Calu3 (cell line): ENCODE measurements around the gene NOCT. TPM values are rescaled to one million over a fixed set of nuclear protein-coding genes. Genes with fewer than 3 reads are reported as not detected.
"Not testable (repeated sequence)": the region's sequence is repeated elsewhere in the genome, so short reads cannot be mapped to it uniquely, and the experiment has no call there.

Experiments used
- BruUV-seq: library from RNA; stranded (reverse); fragments of 400-500 nt; replicated peaks from 2 replicates; lab custom pipeline; 2021; lab: Mats Ljungman, UMichigan
- CTCF ChIA-PET: fragments of 300-600 bp; sonication (Branson Sonifier 250); formaldehyde crosslinking; loops from one replicate; lab custom pipeline; 2022; ENCODE audit warnings: antibody characterized with exemption; lab: Charles Lee
- DNase-seq: peaks from one replicate; pipeline ENCODE4 v3.0.0; 2022
- H3K27ac Mint-ChIP-seq: one replicate; pipeline ENCODE4 v1.8.0; 2022; ENCODE audit warnings: mixed read lengths; ENCODE audit not compliant: unreplicated experiment
- H3K27me3 Mint-ChIP-seq: one replicate; pipeline ENCODE4 v1.8.0; 2022; ENCODE audit warnings: mixed read lengths; ENCODE audit not compliant: unreplicated experiment
- H3K36me3 Mint-ChIP-seq: one replicate; pipeline ENCODE4 v1.8.0; 2022; ENCODE audit warnings: mild to moderate bottlenecking, moderate library complexity, mixed read lengths; ENCODE audit not compliant: insufficient read depth, unreplicated experiment
- H3K4me1 Mint-ChIP-seq: one replicate; pipeline ENCODE4 v1.8.0; 2022; ENCODE audit warnings: mild to moderate bottlenecking, low read depth, mixed read lengths; ENCODE audit not compliant: unreplicated experiment
- H3K4me3 Mint-ChIP-seq: one replicate; pipeline ENCODE4 v1.8.0; 2022; ENCODE audit warnings: mild to moderate bottlenecking, low read depth, moderate library complexity, mixed read lengths; ENCODE audit not compliant: unreplicated experiment
- H3K9me3 Mint-ChIP-seq: one replicate; pipeline ENCODE4 v1.8.0; 2022; ENCODE audit warnings: low read depth, mixed read lengths; ENCODE audit not compliant: unreplicated experiment
- intact Hi-C: fragments of 100-400 bp; cut with micrococcal nuclease; formaldehyde crosslinking; loops from one replicate; pipeline ENCODE4 v1.10.0; 2022; ENCODE audit not compliant: unreplicated experiment
- total RNA-seq: library from RNA; stranded (reverse); gene quantifications from 2 replicates; pipeline ENCODE4 v1.2.3, GENCODE V29; 2022
- TF ChIP-seq, protein P1 (sequence below): fragments of 200-600 bp; IDR thresholded peaks from one replicate; pipeline ENCODE4 v1.8.0; 2022; ENCODE audit warnings: antibody characterized with exemption; ENCODE audit not compliant: unreplicated experiment

The NOCT gene
- total RNA-seq, 1 experiment from 2014 or later: 11.4 TPM

DNA sequence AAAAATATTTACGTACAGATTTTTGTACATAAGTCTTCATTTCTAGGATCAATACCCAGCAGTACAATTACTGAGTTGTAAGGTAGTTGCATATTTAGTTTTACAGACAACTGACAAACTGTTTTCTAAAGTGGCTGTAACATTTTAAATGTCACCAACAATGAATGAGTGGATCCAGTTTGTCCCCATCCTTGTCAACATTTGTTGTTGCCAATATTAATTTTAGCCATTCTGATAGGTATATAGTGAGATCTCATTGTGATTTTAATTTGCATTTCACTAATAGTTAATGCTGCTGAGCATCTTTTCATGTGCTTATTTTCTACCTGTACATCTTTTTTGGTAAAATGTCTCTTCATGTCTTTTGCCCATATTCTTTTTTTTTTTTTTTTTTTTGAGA is 30.9 kb upstream of the NOCT start:
- Mint-ChIP-seq H3K4me1 (peaks cover 12% of the 10 kb centered on the region), H3K9me3 (no peaks in the 10 kb centered on the region), H3K4me3 (no peak overlapping the region), H3K27me3 (no peaks in the 10 kb centered on the region), H3K36me3 (no peaks in the 10 kb centered on the region), H3K27ac (no peak overlapping the region)
- no peak for DNase-seq
- TF ChIP-seq, protein P1, sequence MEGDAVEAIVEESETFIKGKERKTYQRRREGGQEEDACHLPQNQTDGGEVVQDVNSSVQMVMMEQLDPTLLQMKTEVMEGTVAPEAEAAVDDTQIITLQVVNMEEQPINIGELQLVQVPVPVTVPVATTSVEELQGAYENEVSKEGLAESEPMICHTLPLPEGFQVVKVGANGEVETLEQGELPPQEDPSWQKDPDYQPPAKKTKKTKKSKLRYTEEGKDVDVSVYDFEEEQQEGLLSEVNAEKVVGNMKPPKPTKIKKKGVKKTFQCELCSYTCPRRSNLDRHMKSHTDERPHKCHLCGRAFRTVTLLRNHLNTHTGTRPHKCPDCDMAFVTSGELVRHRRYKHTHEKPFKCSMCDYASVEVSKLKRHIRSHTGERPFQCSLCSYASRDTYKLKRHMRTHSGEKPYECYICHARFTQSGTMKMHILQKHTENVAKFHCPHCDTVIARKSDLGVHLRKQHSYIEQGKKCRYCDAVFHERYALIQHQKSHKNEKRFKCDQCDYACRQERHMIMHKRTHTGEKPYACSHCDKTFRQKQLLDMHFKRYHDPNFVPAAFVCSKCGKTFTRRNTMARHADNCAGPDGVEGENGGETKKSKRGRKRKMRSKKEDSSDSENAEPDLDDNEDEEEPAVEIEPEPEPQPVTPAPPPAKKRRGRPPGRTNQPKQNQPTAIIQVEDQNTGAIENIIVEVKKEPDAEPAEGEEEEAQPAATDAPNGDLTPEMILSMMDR: no peak
- intact Hi-C loops: no loop called here
- CTCF ChIA-PET: no interaction called here
- no TSS peak for BruUV-seq

DNA sequence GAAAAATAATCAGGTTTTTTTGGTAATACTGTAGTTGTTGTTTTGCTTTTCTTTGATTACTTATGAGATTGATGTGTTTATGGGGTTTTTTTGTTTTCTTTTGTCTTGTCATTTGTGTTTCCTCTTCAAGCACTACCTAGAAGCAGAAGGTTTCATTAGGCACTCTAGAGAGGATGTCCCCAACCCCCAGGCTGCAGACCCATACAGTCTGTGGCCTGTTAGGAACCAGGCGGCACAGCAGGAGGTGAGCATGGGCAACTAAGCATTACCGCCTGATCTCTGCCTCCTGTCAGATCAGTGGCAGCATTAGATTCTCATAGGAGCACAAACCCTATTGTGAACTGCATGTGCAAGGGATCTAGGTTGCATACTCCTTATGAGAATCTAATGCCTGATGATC is 22.9 kb upstream of the NOCT start:
- Mint-ChIP-seq H3K4me1 (no peaks in the 10 kb centered on the region), H3K36me3 (no peaks in the 10 kb centered on the region), H3K4me3 (no peak overlapping the region), H3K9me3 (no peaks in the 10 kb centered on the region), H3K27me3 (no peaks in the 10 kb centered on the region), H3K27ac (no peak overlapping the region)
- TF ChIP-seq, protein P1: no peak
- intact Hi-C loops: no loop called here
- DNase-seq: no peak
- BruUV-seq: no TSS peak
- CTCF ChIA-PET: no interaction called here

DNA sequence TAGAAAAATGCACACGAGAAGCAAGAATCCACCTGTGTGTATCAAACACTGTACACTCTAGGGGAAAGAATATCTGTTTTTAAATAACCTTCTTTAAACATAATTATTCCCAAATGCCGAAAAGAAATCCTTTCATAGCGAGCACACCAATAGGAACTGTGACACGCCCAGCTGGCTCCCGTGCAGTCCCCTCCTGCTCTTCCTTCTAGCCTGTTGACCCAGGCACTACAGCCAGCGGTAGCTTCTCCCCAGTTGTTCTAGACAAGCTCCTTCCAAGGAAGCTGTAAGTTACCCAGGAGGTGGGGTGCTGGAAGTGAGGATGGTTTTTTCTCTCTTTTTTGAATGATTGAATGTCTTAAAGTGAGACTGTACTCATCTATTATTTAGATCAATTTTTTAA is 19.5 kb upstream of the NOCT start:
- Mint-ChIP-seq H3K9me3 (no peaks in the 10 kb centered on the region), H3K27me3 (no peaks in the 10 kb centered on the region), H3K4me1 (no peaks in the 10 kb centered on the region), H3K4me3 (no peak overlapping the region), H3K36me3 (no peaks in the 10 kb centered on the region), H3K27ac (no peak overlapping the region)
- TF ChIP-seq, protein P1: no peak
- CTCF ChIA-PET: interaction anchor here (0.6 kb wide), 1 partner anchor 81 kb away, joined by 5 read pairs; no protein-coding TSS in a partner anchor
- intact Hi-C loops: no loop called here
- DNase-seq: no peak
- BruUV-seq: no TSS peak

DNA sequence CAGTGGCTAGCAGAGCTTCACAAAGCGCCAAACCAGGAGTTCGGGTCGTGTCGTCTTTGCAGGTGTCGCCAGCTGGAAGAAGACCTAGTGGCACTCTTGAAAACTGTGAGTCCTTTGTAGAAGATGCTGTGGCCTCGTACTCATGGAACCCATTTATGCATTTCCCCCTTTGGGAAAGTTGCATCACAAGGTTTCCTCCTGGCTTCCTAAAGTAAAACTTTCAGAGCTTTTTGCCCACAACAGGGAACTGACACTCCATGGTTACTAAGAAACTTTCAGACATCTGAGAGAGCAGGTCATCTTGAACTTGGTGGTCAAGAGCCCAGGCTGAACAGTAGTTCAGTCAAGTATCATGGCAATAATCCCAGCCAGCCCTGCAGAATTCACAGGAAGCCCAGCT is 15.9 kb upstream of the NOCT start:
- TF ChIP-seq, protein P1: no peak
- H3K9me3 Mint-ChIP-seq: no peaks in the 10 kb centered on the region
- no peak overlapping the region for H3K4me3 Mint-ChIP-seq
- H3K27me3 Mint-ChIP-seq: no peaks in the 10 kb centered on the region
- no TSS peak for BruUV-seq
- DNase-seq: no peak
- no peak overlapping the region for H3K27ac Mint-ChIP-seq
- intact Hi-C loops: no loop called here
- no peaks in the 10 kb centered on the region for H3K4me1 Mint-ChIP-seq
- CTCF ChIA-PET: no interaction called here
- H3K36me3 Mint-ChIP-seq: no peaks in the 10 kb centered on the region

DNA sequence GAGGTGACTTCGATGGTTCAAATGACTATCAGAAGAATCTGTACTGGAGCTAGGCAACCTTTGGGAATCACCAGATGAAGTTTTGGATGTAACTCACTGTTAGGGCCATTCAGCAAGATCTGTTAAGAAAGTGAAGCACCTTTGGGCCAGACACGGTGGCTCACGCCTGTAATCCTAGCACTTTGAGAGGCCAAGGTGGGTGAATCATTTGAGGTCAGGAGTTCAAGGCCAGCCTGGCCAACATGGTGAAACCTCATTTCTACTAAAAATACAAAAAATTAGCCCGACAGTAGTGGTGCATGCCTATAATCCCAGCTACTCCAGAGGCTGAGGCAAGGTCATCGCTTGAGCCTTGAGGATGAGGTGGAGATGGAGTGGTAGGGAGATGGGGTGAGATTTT is 15.4 kb upstream of the NOCT start:
- H3K4me3 Mint-ChIP-seq, H3K27me3 Mint-ChIP-seq, H3K36me3 Mint-ChIP-seq, BruUV-seq, H3K27ac Mint-ChIP-seq, H3K4me1 Mint-ChIP-seq, intact Hi-C loops, DNase-seq, CTCF ChIA-PET, H3K9me3 Mint-ChIP-seq: not testable (repeated sequence)

DNA sequence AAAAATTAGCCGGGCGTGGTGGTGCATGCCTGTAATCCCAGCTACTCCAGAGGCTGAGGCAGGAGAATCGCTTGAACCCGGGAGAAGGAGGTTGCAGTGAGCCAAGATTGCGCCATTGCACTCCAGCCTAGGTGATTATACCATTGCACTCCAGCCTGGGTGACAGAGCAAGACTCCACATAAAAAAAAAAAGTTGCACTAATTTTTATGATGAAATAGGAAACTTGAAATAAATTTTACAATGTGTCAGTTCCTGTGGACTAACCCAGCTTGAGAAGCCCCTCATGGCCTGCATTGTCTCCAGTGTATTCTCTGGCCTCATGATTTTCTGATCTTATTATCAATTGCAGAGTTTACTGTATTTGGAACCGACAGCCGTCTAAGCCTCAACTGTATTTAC is 14.2 kb upstream of the NOCT start:
- H3K27me3 Mint-ChIP-seq, H3K27ac Mint-ChIP-seq, intact Hi-C loops, BruUV-seq, H3K9me3 Mint-ChIP-seq, H3K36me3 Mint-ChIP-seq, H3K4me3 Mint-ChIP-seq, H3K4me1 Mint-ChIP-seq, DNase-seq, CTCF ChIA-PET: not testable (repeated sequence)

DNA sequence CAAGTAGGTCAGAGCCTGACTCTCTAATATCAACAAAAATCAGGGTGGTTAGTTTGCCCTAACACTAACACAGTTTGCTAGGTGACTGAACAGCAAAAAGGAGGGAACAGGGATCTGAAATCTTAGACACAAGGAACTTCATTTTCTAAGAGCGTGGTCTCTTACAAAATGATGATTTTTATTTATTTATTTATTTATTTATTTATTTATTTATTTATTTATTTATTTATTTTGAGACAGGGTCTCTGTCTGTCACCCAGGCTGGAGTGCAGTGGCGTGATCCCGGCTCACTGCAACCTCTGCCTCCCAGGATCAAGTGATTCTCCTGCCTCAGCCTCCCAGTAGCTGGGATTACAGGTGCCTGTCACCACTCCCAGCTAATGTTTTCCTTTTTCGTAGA is 11.9 kb upstream of the NOCT start:
- BruUV-seq, DNase-seq, H3K27ac Mint-ChIP-seq, H3K4me3 Mint-ChIP-seq, H3K4me1 Mint-ChIP-seq, H3K36me3 Mint-ChIP-seq, H3K27me3 Mint-ChIP-seq, H3K9me3 Mint-ChIP-seq, CTCF ChIA-PET, intact Hi-C loops: not testable (repeated sequence)
